Stimulated activated CD8-positive, alpha-beta memory T cell treated with anti-CD3 and anti-CD28 coated beads, Interleukin-7, amount 100 ng/mL, for 48 hours (primary cell): Measurements from ENCODE around the gene NOL4L.

Experiments used
- DNase-seq, 2 donors: peaks; one replicate each; pipeline ENCODE4 v3.0.0-alpha.2; 2020; ENCODE audit warnings: low read depth in 1 of 2; ENCODE audit errors: extremely low read depth in 1 of 2

Gene NOL4L

DNA sequence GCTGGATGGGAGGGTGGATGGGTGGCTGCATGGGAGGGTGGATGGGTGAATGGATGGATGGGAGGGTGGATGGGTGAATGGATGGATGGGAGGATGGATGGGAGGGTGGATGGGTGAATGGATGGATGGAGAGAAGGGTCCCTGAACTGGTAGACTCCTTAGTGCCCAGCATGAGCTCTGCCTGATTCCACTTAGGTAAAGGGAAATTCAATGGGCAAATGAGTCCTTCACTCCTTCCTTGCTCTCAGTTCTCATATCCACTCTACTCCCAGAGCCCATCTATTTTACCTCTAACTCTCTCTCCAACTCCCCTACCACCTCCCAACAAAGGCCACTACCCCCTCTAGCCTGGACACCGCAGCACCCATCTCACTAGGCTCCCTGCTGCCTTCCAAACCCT, 29.2 kb upstream of the NOL4L start:
- DNase-seq: no peak

GRCh38 chr20:32613192-32614053, 28.3 kb upstream of the NOL4L start:
- no peak for DNase-seq

DNA sequence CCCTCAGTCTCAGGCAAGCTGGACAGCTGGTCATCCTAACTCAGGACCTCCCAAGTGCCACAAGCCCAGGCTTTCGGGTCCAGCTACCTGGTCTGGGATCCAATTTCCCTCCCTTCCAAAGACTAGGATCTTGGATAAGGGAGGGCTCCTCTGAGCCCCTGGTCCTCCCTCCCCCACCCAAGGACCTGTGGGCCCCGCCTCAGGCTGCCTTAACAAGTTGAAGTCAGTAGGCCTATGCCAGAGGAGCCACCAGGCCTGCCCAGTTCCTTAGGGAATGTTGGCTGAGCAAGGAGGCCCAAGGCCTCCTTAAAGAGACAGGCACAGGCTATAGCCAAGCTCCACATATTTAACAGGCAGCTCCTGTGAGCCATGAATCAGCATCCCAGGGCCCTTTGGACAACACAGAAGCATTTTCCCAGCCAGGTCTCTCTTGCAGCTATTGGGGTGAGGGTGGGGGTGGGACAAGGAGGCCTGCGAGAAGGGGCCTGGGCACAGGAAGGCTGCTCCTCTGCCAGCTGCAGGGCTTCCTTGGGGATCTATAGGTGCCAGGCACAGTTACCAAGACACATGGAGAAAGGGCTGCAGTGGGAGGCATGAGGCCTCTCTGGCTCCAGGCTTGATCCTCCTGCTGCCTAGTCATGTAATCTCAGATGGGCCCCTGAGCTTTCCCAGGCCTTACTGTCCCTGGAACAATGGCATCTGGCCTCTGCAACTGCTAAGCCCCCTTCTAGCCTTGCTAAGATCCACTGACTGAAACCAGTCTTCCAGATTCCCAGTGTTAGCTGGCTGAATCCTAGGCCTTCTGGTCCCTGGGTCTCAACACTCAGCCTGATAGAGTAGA, 27.4 kb upstream of the NOL4L start:
- DNase-seq: no peak

DNA sequence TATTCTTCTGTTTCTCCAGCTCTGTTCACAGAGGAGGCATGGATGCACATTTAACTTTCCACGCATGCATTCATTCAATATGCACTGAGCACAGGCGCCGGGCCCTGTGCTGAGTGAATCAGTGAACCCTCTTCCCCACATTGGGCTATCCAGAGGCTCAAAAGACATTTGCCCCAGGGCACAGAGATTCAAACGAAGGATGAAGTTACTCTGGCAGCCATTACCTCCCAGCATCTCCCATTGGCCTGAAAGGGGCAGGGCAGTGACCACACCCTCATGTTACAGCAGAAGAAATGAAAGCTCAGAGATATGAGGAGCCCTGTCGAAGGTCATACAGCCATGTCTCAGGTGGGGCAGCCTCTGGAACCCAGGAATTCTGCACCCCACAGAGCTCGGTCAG, 26.7 kb upstream of the NOL4L start:
- no peak for DNase-seq

GRCh38 chr20:32611286-32611685, 26.2 kb upstream of the NOL4L start:
- DNase-seq: no peak

GRCh38 chr20:32610472-32611218, 25.5 kb upstream of the NOL4L start:
- DNase-seq: no peak

- DNase-seq: no peak
These were observed 24.9 kb upstream of the NOL4L start for GRCh38 chr20:32609993-32610392.

- DNase-seq: no peak
These were observed 24.1 kb upstream of the NOL4L start for GRCh38 chr20:32609111-32609773.

- DNase-seq: no peak
These were observed 23.5 kb upstream of the NOL4L start for GRCh38 chr20:32608664-32609015.

DNA sequence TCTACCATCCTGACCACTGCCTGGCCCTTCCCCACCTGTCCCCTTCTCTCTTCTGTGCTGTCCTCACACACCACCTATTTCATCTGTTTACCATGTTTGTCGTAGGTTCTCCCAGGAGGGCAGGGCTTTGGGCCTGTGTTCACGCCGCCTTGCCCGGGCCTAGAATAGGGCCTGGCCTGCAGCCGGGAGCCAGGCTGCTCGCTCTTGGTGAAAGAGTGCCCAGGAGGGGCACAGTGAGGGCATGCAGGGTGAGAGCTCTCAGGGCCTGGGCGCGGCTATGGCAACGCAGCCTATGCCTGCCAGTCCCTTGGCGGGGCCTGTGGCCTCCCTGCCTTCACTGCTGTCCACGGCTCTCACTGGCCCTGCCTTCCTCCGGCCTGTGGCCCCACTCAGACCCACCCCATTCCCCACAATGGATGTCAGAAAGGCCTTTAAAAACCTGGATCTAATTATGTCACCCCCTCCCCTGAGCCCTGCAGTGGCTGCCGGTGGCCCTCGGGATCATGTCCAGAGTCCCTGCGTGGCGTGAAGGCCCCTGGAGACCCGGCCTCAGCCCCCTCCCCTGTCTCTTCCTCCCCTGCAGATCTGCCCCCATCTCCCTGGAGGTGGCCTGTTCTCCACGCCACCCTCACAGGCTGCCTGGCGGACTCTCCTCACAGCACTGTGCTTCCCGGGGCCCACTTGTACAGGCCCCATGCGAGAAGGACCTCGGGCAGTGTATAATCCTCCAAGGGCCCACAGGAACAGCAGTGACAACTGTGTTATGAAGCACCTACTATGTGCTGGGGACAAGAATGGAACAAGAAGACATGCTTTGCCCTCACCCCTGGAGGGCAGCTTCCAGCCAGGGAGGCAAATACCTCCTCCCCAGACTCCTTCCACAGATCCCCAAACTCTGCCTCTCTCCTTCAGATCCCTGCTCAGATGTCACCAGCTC, 22.9 kb upstream of the NOL4L start:
- no peak for DNase-seq

GRCh38 chr20:32607324-32607723, 22.2 kb upstream of the NOL4L start:
- no peak for DNase-seq

DNA sequence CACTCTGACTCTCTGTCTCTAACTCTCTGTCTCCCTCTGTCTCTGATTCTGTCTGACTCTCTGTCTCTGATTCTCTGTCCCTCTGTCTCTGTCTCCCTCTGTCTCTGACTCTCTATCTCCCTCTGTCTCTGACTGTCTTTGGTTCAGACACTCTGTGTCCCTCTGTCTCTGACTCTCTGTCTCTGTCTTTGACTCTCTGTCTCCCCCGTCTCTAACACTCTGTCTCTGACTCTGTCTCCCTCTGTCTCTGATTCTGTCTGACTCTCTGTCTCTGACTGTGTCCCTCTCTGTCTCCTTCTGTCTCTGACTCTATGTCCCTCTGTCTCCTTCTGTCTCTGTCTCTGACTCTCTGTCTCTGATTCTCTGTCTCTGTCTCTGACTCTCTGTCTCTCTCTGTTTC, 21.7 kb upstream of the NOL4L start:
- no peak for DNase-seq

- DNase-seq: no peak
These were observed 21.0 kb upstream of the NOL4L start for GRCh38 chr20:32606107-32606506.

DNA sequence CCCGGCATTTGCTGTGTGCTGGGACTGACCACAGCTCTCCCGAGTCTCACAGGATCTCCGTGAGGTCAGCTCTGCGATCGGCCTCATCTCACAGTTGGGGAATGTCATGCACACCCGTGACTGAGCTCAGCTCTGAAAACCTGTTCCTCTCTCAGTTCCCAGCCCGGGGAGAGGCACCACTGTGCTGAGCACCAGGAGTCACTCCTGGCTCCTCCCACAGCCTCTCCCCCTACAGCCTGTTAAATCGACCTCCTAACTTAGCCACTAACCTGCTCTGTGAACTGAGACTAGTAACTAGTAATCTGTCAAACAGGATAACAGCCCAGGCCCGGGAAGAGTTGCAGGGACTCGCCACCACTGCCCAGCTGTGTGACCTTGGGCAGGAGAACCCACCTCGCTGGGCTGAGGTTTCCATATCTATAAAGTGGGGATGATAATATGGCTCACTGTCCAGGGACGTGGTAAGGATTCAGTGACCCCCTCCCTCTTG, 20.1 kb upstream of the NOL4L start:
- no peak for DNase-seq

GRCh38 chr20:32603046-32603726, 18.1 kb upstream of the NOL4L start:
- no peak for DNase-seq

DNA sequence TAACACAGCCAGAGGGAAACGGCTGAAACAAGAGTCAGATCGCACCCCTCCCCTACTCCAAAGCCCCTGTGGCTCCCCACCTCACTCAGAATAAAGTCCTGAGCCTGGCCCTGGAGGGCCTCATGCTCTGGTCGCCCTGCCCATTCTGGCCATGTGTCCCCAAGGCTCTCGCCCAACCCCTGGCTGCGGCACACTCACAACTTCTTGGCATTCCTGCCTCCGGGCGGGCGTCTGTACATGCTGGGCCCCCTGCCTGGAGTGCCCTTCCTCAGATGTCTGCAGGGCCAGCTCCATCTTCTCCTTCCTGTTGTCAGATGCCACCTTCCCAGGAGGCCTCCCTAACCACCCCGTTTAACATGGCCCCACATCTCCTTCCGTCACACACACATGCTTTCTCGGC, 17.1 kb upstream of the NOL4L start:
- no peak for DNase-seq

GRCh38 chr20:32600681-32601237, 15.6 kb upstream of the NOL4L start:
- DNase-seq: no peak

GRCh38 chr20:32599783-32600340, 14.7 kb upstream of the NOL4L start:
- DNase-seq: no peak
